HCT116 (cell line): ENCODE measurements around the gene C1orf167. TPM values are rescaled to one million over a fixed set of nuclear protein-coding genes. Genes with fewer than 3 reads are reported as not detected.

ENCODE experiments used
- ATAC-seq: fragments of 200-7000 bp; cut with Tn5 transposase; 2 replicates; pipeline ENCODE4 v1.9.1; 2020; ENCODE audit warnings: mild to moderate bottlenecking, moderate library complexity
- BruUV-seq: library from RNA; stranded (reverse); fragments of 400-500 nt; replicated peaks from 2 replicates; lab custom pipeline; 2021; lab: Mats Ljungman, UMichigan
- CTCF ChIA-PET: fragments of 300-600 bp; sonication (Branson Sonifier 250); formaldehyde crosslinking; loops from one replicate; lab custom pipeline; 2021; ENCODE audit warnings: antibody characterized with exemption; lab: Charles Lee
- POLR2A ChIA-PET: fragments of 300-600, 350-600 bp; sonication (Branson Sonifier 250); formaldehyde crosslinking; loops from one replicate; lab custom pipeline; 2021; ENCODE audit warnings: antibody characterized with exemption; lab: Charles Lee
- RAD21 ChIA-PET, 2 experiments: fragments of 300-600 bp; sonication (Branson Sonifier 250); formaldehyde crosslinking; loops; one replicate each; lab custom pipeline; 2023; ENCODE audit warnings: low total read pairs in 2 of 2; ENCODE audit not compliant: uncharacterized antibody in 2 of 2, unreplicated experiment in 2 of 2, low non-redundant PET in 1 of 2; lab: Charles Lee
- DNase-seq: peaks from one replicate; pipeline ENCODE4 v3.0.0-alpha.2; 2010; ENCODE audit warnings: low read depth, low spot score
- H2AFZ ChIP-seq: fragments of 200-600 bp; shearing (Covaris generic), sonication (generic); 2 replicates; pipeline ENCODE4 v1.6.1; 2017; ENCODE audit warnings: low read depth, mixed run types, mixed read lengths, antibody characterized with exemption, low read length; ENCODE audit not compliant: poor library complexity, severe bottlenecking
- H3K27ac ChIP-seq: 2 replicates; pipeline ENCODE4 v1.5.1; 2012; ENCODE audit warnings: low read depth, low read length
- H3K27me3 ChIP-seq: fragments of 200-600 bp; sonication (generic); 2 replicates; pipeline ENCODE4 v1.6.1; 2016; ENCODE audit warnings: mixed run types, low read length, mixed read lengths; ENCODE audit not compliant: insufficient read depth
- H3K36me3 ChIP-seq, 2 experiments: fragments of 200-500 bp in 1 of 2; fragments of 200-600 bp in 1 of 2; sonication (Bioruptor generic) in 1 of 2; sonication (generic) in 1 of 2; 2 replicates each; pipeline versions ENCODE4 v1.5.1 to v1.6.1; 2014 to 2016; ENCODE audit warnings: low read length in 2 of 2, inconsistent platforms in 1 of 2, mixed read lengths in 1 of 2, mixed run types in 1 of 2; ENCODE audit not compliant: insufficient read depth in 2 of 2, control insufficient read depth in 1 of 2
- H3K4me1 ChIP-seq, 2 experiments: fragments of 200-600 bp in 1 of 2; sonication (generic) in 1 of 2; 2 replicates each; pipeline versions ENCODE4 v1.5.1 to v1.6.1; 2012 to 2017; ENCODE audit warnings: low read length in 2 of 2, inconsistent platforms in 1 of 2, mild to moderate bottlenecking in 1 of 2, mixed read lengths in 1 of 2, mixed run types in 1 of 2, moderate library complexity in 1 of 2; ENCODE audit not compliant: insufficient read depth in 2 of 2, control insufficient read depth in 1 of 2
- H3K4me2 ChIP-seq: fragments of 200-600 bp; sonication (generic); 2 replicates; pipeline ENCODE4 v1.6.1; 2017; ENCODE audit warnings: mixed run types, low read length, mixed read lengths
- H3K4me3 ChIP-seq, 2 experiments: fragments of 200-600 bp in 1 of 2; sonication (generic) in 1 of 2; replicated peaks in 1 of 2; 2 replicates each; pipeline ENCODE4 v1.5.1; 2011 to 2016; ENCODE audit warnings: low read length in 2 of 2, control low read depth in 1 of 2, low read depth in 1 of 2, mild to moderate bottlenecking in 1 of 2, mixed read lengths in 1 of 2, mixed run types in 1 of 2
- H3K79me2 ChIP-seq: fragments of 200-600 bp; sonication (generic); 2 replicates; pipeline ENCODE4 v1.6.1; 2017; ENCODE audit warnings: mild to moderate bottlenecking, mixed run types, low read length, moderate library complexity, mixed read lengths; ENCODE audit not compliant: insufficient read depth
- H3K9ac ChIP-seq: fragments of 200-600 bp; sonication (generic); 2 replicates; pipeline ENCODE4 v1.6.1; 2016; ENCODE audit warnings: low read length, mixed read lengths
- H3K9me2 ChIP-seq: fragments of 200-600 bp; sonication (generic), shearing (Covaris generic); 2 replicates; pipeline ENCODE4 v1.6.1; 2017; ENCODE audit warnings: mixed run types, mild to moderate bottlenecking, moderate library complexity; ENCODE audit not compliant: insufficient read depth
- H3K9me3 ChIP-seq, 2 experiments: fragments of 200-500 bp in 1 of 2; fragments of 200-600 bp in 1 of 2; sonication (Bioruptor generic) in 1 of 2; sonication (generic) in 1 of 2; 2 replicates each; pipeline ENCODE4 v1.6.1; 2014 to 2017; ENCODE audit warnings: low read length in 2 of 2, mixed read lengths in 2 of 2, inconsistent platforms in 1 of 2, low read depth in 1 of 2, mild to moderate bottlenecking in 1 of 2, mixed run types in 1 of 2, moderate library complexity in 1 of 2; ENCODE audit not compliant: control insufficient read depth in 1 of 2, insufficient read depth in 1 of 2
- H4K20me1 ChIP-seq: fragments of 200-600 bp; sonication (generic), shearing (Covaris generic); 2 replicates; pipeline ENCODE4 v1.6.1; 2017; ENCODE audit warnings: mixed run types, mild to moderate bottlenecking, moderate library complexity; ENCODE audit not compliant: insufficient read depth
- EZH2 ChIP-seq: fragments of 200-600 bp; sonication (generic); IDR thresholded peaks from 2 replicates; pipeline ENCODE4 v1.6.1; 2017; ENCODE audit warnings: antibody characterized with exemption, mixed run types
- POLR2AphosphoS5 ChIP-seq: IDR thresholded peaks from 2 replicates; pipeline ENCODE4 v1.6.1; 2011; ENCODE audit warnings: mild to moderate bottlenecking, low read depth, low read length, moderate library complexity
- RAD21 ChIP-seq: IDR thresholded peaks from 2 replicates; pipeline ENCODE4 v1.6.1; 2012; ENCODE audit warnings: low read depth, mild to moderate bottlenecking
- SRF ChIP-seq: IDR thresholded peaks from 2 replicates; pipeline ENCODE4 v1.6.1; 2012; ENCODE audit warnings: low read depth
- TCF7L2 ChIP-seq: IDR thresholded peaks from 2 replicates; pipeline ENCODE4 v1.7.0; 2011; ENCODE audit warnings: borderline replicate concordance, inconsistent platforms; ENCODE audit not compliant: insufficient read depth, insufficient read length; ENCODE audit errors: extremely low read depth
- intact Hi-C: fragments of 100-400 bp; cut with micrococcal nuclease; formaldehyde crosslinking; loops from 2 replicates; pipeline ENCODE4 v1.10.0; 2022
- total RNA-seq: library from RNA; stranded (reverse); gene quantifications from one replicate; pipeline ENCODE4 v1.2.1, GENCODE V29; 2021; ENCODE audit not compliant: unreplicated experiment
- TF ChIP-seq, protein P1 (sequence below), 3 experiments: fragments of 200-600 bp in 1 of 3; sonication (generic) in 1 of 3; IDR thresholded peaks in 2 of 3; conservative IDR thresholded peaks in 1 of 3; 2 replicates each; pipeline ENCODE4 v1.5.1; 2012 to 2017; ENCODE audit warnings: low read depth in 2 of 3, low read length in 2 of 3, antibody characterized with exemption in 1 of 3, borderline replicate concordance in 1 of 3, control low read depth in 1 of 3, mild to moderate bottlenecking in 1 of 3, mixed read lengths in 1 of 3, mixed run types in 1 of 3, moderate library complexity in 1 of 3; ENCODE audit not compliant: insufficient read depth in 1 of 3
- TF ChIP-seq, protein P2 (sequence below): IDR thresholded peaks from 2 replicates; pipeline ENCODE4 v1.6.1; 2012

The C1orf167 gene
- total RNA-seq, 1 experiment from 2014 or later, result 0.12 TPM

DNA sequence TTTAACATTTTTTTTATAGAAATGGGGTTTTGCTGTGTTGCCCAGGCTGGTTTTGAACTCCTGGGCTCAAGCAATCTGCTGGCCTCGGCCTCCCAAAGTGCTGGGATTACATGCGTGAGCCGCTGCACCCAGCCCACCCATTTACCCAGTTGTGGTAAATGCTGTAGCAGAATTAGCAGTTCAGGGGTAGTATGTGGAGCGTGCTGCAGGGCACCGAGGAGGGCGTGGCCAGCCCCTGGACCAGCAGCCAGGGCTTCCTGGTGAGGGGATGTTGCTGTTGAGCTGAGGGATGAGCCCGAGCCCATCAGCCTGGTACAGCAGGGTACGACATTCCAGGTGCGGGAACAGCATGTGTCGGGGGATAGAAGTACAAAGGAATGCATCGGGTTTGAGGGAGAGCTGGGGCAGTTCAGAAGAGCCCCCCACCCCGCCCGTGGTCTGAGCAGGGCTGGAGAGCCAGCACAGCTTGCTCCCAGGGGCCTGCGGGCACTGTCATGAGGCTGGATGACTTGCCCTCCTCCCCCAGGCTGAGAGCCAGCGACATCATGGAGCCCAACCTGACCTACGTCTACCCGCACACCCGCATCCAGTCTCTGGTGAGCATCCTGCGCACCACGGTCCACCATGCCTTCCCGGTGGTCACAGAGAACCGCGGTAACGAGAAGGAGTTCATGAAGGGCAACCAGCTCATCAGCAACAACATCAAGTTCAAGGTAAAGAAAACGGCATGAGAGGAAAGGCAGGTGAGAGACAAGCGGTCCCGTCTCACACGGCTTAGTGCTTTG is 73.6 kb downstream of the C1orf167 start:
- no peak overlapping the region for H3K4me3 ChIP-seq
- peaks cover 7 to 18% of the 10 kb centered on the region in 2 experiments; a peak in 2 of 4 replicates for H3K36me3 ChIP-seq
- ATAC-seq, result no peak
- BruUV-seq, result no TSS peak
- H2AFZ ChIP-seq, result no peak overlapping the region
- intact Hi-C loops, result loop anchor here (10.0 kb wide), 2 partner anchors 369 to 801 kb away; no protein-coding TSS in a partner anchor
- no peaks in the 10 kb centered on the region for H3K9me3 ChIP-seq
- no peaks in the 10 kb centered on the region for H3K4me1 ChIP-seq
- no peaks in the 10 kb centered on the region for H3K79me2 ChIP-seq
- no peaks in the 10 kb centered on the region for H3K9me2 ChIP-seq
- RAD21 ChIA-PET, result no interaction called here
- no peak overlapping the region for H3K27ac ChIP-seq
- no peak overlapping the region for H3K4me2 ChIP-seq
- POLR2A ChIA-PET, result interaction anchor here (1.1 to 1.4 kb wide), 2 partner anchors 72 to 73 kb away, joined by 3 to 6 read pairs; no protein-coding TSS in a partner anchor
- TF ChIP-seq, protein P1, sequence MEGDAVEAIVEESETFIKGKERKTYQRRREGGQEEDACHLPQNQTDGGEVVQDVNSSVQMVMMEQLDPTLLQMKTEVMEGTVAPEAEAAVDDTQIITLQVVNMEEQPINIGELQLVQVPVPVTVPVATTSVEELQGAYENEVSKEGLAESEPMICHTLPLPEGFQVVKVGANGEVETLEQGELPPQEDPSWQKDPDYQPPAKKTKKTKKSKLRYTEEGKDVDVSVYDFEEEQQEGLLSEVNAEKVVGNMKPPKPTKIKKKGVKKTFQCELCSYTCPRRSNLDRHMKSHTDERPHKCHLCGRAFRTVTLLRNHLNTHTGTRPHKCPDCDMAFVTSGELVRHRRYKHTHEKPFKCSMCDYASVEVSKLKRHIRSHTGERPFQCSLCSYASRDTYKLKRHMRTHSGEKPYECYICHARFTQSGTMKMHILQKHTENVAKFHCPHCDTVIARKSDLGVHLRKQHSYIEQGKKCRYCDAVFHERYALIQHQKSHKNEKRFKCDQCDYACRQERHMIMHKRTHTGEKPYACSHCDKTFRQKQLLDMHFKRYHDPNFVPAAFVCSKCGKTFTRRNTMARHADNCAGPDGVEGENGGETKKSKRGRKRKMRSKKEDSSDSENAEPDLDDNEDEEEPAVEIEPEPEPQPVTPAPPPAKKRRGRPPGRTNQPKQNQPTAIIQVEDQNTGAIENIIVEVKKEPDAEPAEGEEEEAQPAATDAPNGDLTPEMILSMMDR (IDR thresholded peaks at IDR 0.05 in 2 of 3, conservative IDR thresholded peaks at IDR 0.05 in 1 of 3; ENCODE audit: borderline replicate concordance in 1 of 3, insufficient read depth in 1 of 3, low read depth in 2 of 3, low read length in 2 of 3), result no peak
- TF ChIP-seq, protein P2, sequence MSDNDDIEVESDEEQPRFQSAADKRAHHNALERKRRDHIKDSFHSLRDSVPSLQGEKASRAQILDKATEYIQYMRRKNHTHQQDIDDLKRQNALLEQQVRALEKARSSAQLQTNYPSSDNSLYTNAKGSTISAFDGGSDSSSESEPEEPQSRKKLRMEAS, result no peak
- TF ChIP-seq EZH2 (no peak), SRF (no peak), POLR2AphosphoS5 (no peak), TCF7L2 (no peak), RAD21 (no peak)
- H3K27me3 ChIP-seq, result no peaks in the 10 kb centered on the region
- CTCF ChIA-PET, result no interaction called here
- no peak overlapping the region for H3K9ac ChIP-seq
- no peak for DNase-seq
- no peaks in the 10 kb centered on the region for H4K20me1 ChIP-seq
